ENCODE measurements around the gene FLT3LG.

The FLT3LG gene, protein sequence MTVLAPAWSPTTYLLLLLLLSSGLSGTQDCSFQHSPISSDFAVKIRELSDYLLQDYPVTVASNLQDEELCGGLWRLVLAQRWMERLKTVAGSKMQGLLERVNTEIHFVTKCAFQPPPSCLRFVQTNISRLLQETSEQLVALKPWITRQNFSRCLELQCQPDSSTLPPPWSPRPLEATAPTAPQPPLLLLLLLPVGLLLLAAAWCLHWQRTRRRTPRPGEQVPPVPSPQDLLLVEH

DNA sequence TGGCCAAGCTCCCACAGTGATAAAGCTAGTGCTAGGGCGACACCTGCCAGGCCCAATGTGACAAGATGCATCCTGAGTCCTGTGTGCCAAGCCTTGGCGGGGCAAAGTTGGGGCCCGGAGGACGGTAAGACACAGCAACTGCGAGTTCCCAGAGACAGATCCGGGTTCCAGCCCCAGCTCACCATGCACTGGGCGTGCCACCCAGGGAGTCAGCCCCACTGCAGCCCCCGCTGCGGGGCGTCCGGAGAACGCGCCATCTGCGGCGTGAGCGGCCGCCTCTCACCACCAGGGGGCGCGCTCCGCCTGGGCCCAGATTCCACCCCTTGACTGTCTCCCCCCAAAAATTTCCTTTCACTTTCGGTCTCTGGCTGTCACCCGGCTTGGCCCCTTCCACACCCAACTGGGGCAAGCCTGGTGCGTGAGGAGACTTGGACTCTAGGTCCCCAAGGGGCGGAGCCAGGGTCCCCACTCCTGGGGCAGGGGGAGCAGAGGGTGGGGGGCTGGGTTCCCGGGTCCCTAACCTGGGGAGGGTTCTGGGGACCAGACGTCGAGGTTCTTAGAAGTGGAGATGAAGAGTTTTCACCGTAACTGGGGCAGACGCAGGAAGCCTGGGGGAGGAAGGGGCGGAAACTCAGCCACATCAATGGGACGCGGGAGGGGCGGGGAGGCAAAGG, at the start of gene FLT3LG:
Gene FLT3LG (plus strand): TSS at position 348 of the 674 bp plus-strand sequence. CDS start 425 bp downstream, outside the sequence.
- DNase-seq: peak; percentile 62

DNA sequence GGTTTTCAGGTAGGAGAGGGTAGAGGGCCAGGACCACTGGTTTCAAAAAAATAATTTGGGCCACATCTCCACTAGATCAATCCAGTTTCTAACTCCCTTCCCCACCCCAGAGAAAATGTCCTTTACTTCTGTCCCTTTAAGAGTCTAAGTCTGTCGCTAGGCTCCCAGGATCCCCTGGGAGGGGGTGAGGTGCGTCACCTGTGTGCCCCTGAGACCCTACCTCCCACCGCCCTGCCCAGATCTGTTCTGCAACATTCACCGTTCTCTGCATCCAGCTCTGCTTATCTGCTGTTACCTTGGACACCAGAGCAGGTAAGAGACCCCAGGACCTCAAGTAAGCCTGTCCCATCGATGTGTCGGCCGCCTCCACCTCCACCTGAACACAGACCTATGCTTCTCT, 48.8 kb upstream of the FLT3LG start, which contains the start of gene GFY:
Gene GFY (plus strand): TSS at position 211 of the 400 bp plus-strand sequence. CDS start 1,043 bp downstream, outside the sequence.
- no peak for DNase-seq

DNA sequence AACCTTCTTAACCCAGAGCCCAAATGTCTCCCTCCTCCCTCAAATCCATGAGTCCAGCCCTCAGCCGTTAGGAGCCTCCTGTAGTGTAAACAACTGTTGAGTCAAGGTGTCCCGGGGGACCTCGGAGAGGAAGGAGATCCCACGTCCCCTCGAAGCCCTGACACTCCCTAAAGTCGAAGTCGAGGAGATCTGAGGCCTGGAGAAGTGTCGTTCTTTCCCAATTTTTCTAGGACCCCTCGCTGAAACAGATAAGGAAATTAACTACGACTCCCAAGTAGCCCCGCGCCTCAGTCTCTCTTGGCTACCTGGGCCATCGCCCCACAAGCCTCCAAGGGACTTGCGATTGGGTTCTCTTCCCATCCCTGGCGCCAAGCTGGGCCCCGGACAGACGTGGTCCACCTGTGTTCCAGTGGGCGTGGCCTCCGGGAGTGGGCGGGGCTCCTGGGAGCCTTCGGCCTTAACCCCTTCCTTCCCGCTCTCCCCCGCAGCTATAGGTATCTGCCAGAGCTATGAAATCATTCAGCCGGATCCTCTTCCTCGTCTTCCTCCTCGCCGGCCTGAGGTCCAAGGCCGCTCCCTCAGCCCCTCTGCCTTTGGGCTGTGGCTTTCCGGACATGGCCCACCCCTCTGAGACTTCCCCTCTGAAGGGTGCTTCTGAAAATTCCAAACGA, 48.0 kb upstream of the FLT3LG start:
- DNase-seq: peak; percentile 66

DNA sequence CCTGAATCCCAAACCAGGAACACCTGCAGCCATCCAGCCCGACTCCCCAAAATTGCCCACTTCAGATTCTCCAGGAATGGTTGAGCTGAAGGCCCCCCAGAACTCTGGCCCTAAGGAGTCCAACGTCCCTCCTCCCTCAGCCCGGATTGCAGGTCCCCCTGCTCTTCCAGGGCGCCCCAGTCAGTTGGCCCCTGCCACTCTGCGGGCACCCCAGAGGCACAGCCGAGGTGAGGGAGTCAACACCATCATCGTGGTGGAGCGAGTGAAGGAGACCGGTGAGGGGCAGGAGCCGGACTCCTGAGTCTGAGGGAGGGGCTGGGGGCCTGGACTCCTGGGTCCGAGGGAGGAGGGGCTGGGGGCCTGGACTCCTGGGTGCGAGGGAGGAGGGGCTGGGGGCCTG, 46.7 kb upstream of the FLT3LG start:
- no peak for DNase-seq

DNA sequence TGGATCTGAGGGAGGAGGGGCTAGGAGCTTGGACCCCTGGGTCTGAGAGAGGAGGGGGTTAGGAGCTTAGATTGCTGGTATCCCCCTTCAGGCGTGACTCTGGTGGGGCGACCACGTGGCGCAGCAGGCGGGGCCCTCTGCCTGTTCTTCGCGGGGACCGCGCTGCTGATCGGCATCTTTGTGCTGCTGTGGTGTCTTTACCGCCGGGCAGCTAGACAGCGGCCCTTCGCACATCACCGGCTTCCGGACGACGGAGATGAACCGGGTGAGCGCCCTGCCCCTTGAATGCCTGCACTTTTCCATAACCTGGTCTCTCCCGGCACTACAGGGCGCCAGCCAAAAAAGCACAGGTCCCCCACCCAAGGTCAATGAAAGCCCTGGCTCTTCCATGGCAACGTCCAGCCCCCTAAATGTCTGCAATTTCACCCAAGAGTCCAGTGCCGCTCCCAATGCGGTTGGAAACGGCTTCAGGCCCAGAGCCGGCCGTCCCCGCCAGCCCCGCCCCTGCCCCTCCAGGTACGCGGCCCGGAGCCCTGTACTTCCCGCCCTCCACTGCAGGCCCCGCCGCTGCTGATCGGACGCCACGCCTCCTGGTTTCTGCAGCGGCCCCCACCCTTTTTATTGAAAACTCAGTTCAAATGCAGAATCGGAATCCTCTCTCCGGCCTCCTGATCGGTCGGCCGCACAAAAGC, 46.0 kb upstream of the FLT3LG start:
- no peak for DNase-seq

DNA sequence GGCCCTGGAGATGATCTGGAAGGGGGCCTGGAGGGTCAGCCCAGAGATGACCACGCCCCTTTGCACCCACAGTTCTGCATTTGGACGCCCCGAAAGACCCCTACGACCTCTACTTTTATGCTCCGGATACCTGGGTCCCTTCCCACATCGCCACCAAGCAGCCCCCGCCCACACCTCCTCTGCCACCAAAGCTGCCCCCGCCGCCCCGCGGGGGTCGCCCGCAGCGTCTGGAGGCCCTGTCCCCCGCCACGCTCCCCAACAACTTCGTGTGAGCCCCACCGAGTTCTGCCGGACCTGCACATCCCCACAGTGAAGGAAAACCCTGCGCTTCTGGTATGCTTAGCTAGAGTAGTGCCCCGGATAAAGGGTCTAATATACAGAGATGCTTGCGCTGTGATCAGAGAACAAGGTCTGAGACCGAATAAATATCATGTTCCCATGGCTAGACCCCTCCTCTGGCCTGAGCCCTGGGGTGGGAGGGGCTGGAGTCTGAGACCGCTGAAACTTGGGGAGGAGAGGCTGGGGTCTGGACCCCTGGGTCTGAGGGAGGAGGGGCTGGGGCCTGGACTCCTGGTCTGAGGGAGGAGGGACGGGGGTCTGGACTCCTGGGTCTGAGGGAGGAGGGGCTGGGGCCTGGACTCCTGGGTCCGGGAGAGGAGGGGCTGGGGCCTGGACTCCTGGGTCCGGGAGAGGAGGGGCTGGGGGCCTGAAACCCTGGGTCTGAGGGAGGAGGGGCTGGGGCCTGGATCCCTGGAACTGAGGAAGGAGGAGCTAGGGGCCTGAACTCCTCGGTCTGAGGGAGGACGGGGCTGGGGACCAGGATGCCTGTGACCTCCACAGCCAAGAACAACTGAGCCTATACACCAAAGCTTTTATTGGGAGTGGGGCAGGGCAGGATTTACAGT, 45.2 kb upstream of the FLT3LG start:
- DNase-seq: no peak

DNA sequence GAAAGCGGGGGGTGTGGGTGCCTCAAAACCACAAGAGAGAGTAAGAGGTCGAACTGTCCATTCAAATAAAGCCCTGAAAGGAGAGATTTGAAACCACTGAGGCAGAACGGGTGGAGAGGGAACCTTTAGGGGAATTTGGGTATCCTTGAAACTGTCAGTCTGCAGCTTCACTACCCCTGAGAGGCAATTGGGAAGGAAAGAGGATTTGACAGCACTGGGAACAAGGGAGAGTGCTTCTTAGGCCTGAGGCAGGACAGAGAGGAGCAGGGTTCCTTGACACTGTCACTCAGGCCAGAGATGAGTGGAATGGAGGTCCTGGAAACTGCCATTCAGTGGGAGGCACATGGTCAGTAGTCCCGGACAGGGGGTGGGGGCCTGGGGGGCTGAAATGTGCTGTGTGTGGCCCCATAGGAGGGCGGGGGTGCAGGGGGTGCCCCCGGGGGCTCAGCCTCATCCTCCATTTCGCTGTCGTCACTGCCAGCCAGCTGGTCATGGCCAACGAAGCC, 43.8 kb upstream of the FLT3LG start:
- no peak for DNase-seq

DNA sequence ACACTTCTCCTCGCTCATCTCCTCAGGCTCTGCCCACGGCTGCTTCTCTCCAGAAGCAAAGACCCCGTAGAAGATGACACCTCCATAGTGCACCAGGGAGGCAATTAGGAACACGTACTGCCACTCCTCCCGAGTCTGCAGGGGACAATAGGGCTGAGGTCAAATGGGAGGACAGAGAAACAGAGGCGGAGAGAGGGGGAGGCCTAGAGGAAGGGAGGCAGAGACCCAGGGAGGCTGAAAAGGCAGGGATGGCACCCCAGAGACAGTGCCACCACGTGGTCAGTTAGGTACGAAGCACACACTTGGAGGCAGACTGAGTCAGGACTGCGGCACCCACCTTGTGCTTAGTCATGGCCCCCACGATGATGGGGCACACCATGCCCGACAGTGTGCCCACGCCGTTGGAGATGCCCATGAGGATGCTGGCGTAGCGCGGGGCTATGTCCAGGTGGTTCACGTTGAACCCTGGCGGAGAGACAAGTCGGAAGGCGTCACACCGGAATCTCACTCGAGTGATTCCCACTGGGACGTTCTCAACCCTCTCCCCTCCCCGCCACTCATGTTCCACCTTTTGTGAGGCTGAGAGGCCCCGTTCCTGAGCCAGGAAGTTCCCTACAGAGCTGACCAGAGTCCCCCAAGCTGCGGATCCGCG, 43.2 kb upstream of the FLT3LG start:
- no peak for DNase-seq

DNA sequence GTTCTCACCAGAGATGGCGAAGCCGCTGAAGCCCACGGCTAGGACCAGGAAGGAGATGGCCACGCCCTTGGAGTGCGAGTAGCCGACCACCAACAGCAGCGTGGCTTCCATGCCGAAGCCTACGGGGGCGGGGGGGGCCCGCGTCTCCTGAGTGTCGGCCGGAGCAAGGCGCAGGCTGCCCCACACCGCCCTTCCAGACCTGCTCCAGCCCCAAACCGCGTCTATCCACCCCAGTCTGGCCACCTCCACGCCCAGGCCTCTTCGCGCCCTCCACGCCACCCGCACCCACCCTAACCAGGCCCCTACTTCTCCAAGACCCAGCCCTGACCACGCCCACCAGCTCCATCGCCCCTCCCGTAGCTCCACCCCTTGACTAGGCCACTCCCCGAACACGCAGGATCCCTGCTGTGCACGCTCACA, 42.7 kb upstream of the FLT3LG start:
- DNase-seq: no peak

DNA sequence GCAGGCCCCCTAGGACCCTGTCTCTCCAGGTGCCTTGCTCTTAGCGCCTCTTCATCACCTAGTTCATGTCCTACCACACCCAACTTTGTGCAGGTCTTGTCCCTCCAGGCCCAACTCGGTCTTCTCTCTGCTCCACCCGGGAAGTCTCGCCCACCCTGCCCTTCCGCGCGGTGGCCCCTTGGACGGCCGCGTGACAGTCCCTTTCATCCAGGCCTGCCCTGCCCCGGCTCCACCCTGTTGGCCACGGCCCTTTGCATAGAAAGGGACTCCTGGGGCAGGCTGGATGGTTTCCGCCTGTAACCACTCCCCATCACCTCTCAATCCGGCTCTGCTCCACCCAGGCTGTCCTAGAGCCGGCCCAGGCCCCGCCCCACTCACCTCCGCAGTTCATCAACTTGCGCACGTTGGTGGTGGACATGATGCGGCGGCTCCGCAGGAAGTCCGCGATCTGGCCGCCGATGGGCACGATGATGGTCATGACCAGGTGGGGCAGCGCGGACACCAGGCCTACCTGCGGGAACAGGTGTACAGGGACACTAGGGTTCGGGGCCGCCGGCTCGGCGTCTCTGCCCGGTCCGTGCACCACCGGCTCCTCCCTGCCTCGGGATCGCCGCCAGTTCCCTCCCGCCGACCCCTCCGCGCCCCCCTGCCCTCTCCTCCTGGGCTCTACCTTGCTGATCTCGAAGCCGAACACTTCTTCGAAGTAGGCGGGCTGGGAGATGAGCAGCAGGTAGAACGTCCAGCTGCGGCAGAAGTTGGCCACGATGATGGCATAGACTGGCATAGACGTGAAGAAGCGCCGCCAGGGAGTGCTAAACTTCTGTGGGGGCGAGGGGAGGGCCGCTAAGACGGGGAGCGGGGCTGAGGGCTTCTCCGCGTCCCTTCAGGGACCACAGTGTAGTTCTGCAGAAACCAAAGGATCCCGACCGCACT, 41.6 kb upstream of the FLT3LG start:
- no peak for DNase-seq

DNA sequence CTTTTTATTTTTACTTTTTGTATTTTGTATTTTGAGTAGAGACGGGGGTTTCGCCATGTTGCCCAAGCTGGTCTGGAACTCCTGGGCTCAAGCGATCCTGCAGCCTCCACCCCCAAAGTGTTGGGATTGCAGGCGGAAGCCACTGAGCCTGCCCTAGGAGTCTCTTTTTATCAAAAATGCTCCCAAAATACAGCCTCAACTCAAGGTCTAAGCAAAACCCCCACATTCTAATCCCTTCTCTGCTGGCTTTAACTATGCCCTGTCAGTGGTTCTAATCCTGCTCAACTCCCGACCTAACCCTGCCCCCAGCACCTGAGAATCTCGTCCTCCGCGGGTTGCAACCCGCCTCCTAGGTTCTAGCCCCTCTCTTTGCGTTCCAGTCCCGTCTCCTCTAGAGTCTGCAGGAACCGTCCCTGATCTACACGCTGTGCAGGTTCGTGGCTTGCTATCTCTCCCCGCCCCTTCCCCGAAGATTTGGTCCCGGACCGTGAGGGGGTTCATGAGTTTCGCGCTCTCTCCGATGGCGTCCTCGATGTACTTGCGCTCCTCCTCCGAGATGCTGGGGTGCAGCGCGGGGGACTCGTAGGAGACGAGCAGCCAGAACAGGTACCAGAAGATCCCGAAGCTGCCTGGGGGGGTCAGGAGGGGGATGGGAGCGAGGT, 40.6 kb upstream of the FLT3LG start:
- DNase-seq: no peak

DNA sequence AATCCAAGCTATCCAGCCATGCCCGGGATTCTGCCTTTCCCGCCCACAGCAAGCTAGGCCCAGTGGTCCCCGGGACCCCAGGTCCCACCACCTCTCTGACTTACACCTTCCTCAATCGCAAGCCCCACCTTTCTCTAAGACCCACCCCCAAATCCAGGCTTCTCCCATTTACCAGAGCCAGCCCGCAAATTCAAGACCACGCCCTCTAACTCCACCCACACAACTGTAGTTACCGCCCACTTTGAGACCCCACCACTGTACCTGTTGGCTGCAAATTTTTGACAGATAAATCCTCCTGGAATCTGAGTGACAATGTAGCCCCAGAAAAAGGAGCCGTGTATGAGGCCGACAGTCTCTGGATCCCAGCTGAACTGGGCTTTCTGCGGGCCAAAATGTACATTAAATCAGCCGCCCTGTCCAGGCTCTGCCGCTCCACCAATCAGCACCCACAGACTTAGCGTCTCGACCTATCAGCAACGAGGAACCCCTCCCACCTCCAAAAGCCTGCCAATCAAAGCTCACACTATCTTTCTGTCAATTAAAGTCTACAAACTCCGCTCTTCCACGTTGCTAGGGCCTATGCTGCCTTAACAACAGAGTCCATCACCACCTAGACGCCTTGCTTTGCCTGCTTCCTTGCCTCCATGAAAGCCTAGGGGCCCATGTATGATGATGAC, 39.0 kb upstream of the FLT3LG start:
- no peak for DNase-seq

DNA sequence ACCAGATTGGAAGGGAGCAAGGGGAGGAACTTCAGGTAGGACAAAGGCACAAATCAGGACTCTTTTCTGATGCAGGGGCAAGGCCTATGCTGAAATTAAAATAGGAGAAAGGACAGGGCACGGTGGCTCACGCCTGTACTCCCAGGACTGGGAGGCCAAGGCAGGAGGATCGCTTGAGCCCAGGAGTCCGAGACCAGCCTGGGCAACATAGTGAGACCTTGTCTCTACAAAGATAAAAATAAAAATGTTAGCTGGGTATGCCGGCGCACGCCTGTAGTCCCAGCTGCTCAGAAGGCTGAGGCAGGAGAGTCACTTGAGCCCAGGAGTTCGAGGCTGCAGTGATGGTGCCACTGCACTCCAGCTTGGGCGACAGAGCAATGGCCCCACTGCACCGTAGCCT, 38.3 kb upstream of the FLT3LG start:
- DNase-seq: no peak

DNA sequence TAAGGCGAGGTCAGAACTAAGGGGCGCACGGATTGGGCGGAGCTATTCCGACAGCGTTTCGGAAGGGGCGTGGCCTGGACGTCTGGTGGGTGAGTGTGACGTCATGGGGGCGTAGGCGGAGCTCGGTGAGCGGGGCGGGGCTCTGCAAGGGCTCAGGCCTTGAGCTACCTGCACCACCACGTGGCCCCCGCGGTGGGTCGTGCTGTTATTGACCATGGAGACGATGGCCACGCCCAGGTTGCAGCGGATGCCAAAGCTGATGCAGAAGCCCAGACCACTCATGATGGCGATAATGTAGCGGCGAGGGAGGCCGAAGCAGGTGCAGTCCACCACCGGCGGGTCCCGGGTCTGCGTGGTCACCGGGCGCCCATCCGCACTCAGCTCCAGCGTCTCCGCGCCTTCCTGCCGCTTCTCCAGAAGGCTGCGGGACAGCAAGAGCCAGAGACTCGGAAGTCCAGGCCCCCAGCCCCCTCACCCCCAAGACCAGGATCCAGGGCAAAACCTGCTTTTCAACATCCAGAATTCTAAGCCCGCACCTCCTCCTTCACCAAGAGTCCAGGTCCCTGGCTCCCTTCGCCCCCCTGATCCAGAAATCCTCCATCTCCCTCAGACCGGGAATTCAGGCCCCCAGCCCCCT, 37.5 kb upstream of the FLT3LG start:
- DNase-seq: peak; percentile 56

DNA sequence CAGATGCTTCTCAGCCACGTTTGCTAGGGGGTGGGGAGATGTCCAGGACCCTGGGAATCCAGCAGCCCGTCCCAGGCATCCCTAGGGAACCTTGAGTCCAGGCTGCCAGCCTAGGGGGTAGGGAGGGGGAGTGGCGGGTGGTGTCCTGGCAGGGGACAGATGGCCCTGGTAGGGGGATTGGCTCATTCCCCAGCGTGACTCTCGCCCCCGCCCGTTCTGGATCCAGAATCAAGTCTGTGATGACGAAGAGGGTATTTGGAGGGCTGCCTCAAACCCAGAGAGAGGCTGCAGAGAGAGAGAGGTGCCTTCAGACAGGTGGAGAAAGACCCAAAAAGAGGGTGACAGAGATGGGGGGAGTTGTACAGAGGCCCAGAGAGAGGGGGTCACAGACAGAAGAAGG, 36.8 kb upstream of the FLT3LG start:
- DNase-seq: no peak

DNA sequence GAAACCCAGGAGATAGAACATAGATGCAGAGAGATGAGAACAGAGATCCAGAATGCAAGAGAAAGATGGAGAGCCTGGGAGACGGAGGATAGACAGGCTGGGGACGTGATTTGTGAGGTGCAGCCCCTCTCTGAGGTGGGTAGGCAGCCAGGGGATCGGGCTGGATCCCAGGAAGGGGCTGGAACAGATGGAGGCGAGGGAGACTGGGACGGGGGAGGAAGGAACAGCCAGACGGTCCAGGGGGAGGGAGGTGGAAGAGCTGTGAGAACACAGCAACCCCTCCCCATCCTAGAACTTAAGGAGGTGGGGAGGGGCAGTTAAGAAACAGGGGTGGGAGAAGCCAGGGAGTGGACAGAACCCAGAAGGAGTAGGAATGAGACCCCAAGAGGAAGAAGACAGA, 35.8 kb upstream of the FLT3LG start:
- no peak for DNase-seq

DNA sequence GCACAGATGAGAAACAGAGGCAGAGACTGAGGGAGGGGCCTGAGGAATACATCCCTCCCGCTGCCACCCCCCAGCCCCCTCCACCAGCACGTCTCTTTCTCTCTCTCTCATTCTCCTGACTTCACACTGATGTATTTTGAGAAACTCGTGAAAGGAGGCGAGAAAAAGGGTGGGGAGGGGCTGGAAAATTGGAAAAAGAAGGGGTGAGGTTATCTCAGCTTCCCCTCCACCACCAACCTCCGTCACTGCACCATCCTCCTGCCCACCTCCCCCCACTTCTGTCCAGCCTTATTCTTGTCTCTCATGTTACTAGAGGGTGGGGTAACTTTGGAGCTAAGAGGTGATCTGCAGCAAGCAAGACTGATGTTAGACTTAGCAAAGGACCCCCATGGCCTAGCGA, 34.2 kb upstream of the FLT3LG start:
- DNase-seq: no peak

DNA sequence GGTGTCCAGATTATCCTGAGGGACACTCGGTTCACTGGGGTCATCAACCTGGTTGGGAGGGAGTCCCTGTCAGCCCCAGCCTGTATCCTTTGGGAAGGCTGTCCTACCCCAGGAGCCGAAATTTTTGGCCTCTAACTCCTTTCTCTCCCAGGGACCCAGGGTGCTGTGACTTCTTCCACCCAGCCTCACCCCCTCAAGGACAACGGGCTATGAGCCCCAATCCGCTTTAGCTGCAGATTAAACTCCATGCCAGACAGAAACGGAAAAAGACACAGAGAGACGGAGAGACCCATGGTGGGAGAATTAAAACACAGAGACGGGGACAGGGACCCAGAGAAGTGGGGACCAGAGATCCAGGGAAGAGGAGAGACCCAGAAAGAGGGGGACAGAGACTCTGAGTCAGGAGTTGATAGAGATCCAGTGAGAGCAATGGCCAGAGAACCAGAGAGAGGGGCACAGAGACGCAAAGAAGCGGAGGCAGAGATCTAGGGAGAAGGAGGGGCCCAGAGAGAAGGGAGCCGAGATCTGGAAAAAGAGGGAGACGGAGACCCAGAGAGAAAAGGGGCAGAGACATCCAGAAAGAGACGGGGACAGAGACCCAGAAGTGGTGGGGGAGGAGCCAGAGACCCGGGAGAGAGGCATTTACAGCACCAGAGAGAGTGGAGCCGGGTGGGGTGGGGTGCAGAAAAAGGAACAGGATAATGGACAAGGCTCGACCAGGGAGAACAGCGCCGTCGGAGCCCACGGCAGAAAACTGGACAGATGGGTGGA, 33.4 kb upstream of the FLT3LG start:
- no peak for DNase-seq

Data from NCI-H2029 (cell line).